HEK293 (cell line): Measurements from ENCODE around the gene NEIL3.

Source experiments
- CTCF ChIA-PET: fragments of 350-600 bp; formaldehyde crosslinking; extraction: SDS; loops from one replicate; lab custom pipeline; 2021; ENCODE audit warnings: antibody characterized with exemption; lab: Yijun Ruan, JAX
- POLR2A ChIA-PET: fragments of 300-600 bp; formaldehyde crosslinking; extraction: SDS; loops from one replicate; lab custom pipeline; 2020; ENCODE audit warnings: antibody characterized with exemption, inconsistent platforms; lab: Yijun Ruan, JAX
- H3K27ac ChIP-seq: fragments of 200-500 bp; sonication (Bioruptor generic); 2 replicates; pipeline ENCODE4 v1.5.1; 2014; ENCODE audit warnings: low read depth, low read length, control low read depth, inconsistent platforms; ENCODE audit errors: extremely low read depth
- H3K36me3 ChIP-seq, 2 experiments: fragments of 200-500 bp in 1 of 2; sonication (Bioruptor generic) in 1 of 2; 1 replicate in 1 of 2; 2 replicates in 1 of 2; pipeline ENCODE4 v1.5.1; 2014 to 2017; ENCODE audit warnings: inconsistent platforms in 2 of 2, low read length in 2 of 2; ENCODE audit not compliant: control insufficient read depth in 2 of 2, insufficient read depth in 1 of 2
- H3K4me1 ChIP-seq: fragments of 200-500 bp; sonication (Bioruptor generic); 2 replicates; pipeline ENCODE4 v1.5.1; 2014; ENCODE audit warnings: mild to moderate bottlenecking, low read length, inconsistent platforms; ENCODE audit not compliant: control insufficient read depth, insufficient read depth
- H3K4me3 ChIP-seq: 2 replicates; pipeline ENCODE4 v1.5.1; 2011; ENCODE audit warnings: low read depth, mild to moderate bottlenecking, control low read depth, low read length, moderate library complexity
- H3K9me3 ChIP-seq: fragments of 200-500 bp; sonication (Bioruptor generic); 2 replicates; pipeline ENCODE4 v1.5.1; 2014; ENCODE audit warnings: low read depth, low read length, inconsistent platforms; ENCODE audit not compliant: control insufficient read depth, insufficient read depth
- BCL11A ChIP-seq: fragments of 450-650 bp; formaldehyde crosslinking; IDR thresholded peaks from 2 replicates; pipeline ENCODE4 v1.5.1; 2016; ENCODE audit warnings: low read depth, missing biosample characterization, missing genetic modification characterization
- BCL11B ChIP-seq: fragments of 450-650 bp; formaldehyde crosslinking; IDR thresholded peaks from 2 replicates; pipeline ENCODE4 v1.5.1; 2016; ENCODE audit warnings: low read depth, missing biosample characterization, missing genetic modification characterization
- MYNN ChIP-seq: fragments of 450-650 bp; formaldehyde crosslinking; IDR thresholded peaks from 2 replicates; pipeline ENCODE4 v1.5.1; 2016; ENCODE audit warnings: missing biosample characterization, missing genetic modification characterization, borderline replicate concordance
- PRDM2 ChIP-seq: fragments of 450-650 bp; formaldehyde crosslinking; IDR thresholded peaks from 2 replicates; pipeline ENCODE4 v1.5.1; 2016; ENCODE audit warnings: missing biosample characterization, missing genetic modification characterization, borderline replicate concordance
- WT1 ChIP-seq: fragments of 450-650 bp; formaldehyde crosslinking; IDR thresholded peaks from 2 replicates; pipeline ENCODE4 v1.5.1; 2016; ENCODE audit warnings: missing biosample characterization, missing genetic modification characterization
- YY2 ChIP-seq: fragments of 450-650 bp; formaldehyde crosslinking; IDR thresholded peaks from 2 replicates; pipeline ENCODE4 v1.5.1; 2016; ENCODE audit warnings: missing biosample characterization, missing genetic modification characterization
- ZBTB48 ChIP-seq: fragments of 450-650 bp; formaldehyde crosslinking; IDR thresholded peaks from 2 replicates; pipeline ENCODE4 v1.5.1; 2016; ENCODE audit warnings: missing biosample characterization, missing genetic modification characterization
- ZBTB6 ChIP-seq: fragments of 450-650 bp; formaldehyde crosslinking; IDR thresholded peaks from 2 replicates; pipeline ENCODE4 v1.5.1; 2017; ENCODE audit warnings: missing biosample characterization, missing genetic modification characterization
- ZFP41 ChIP-seq: fragments of 450-650 bp; formaldehyde crosslinking; IDR thresholded peaks from 2 replicates; pipeline ENCODE4 v1.5.1; 2016; ENCODE audit warnings: missing biosample characterization, missing genetic modification characterization, borderline replicate concordance
- ZFP69B ChIP-seq: fragments of 450-650 bp; formaldehyde crosslinking; IDR thresholded peaks from 2 replicates; pipeline ENCODE4 v1.5.1; 2016; ENCODE audit warnings: missing biosample characterization, missing genetic modification characterization
- ZNF19 ChIP-seq: fragments of 450-650 bp; formaldehyde crosslinking; IDR thresholded peaks from 2 replicates; pipeline ENCODE4; 2016; ENCODE audit warnings: missing biosample characterization, missing genetic modification characterization, low read depth
- ZNF239 ChIP-seq: fragments of 450-650 bp; formaldehyde crosslinking; IDR thresholded peaks from 2 replicates; pipeline ENCODE4 v1.5.1; 2016; ENCODE audit warnings: missing biosample characterization, missing genetic modification characterization
- ZNF280C ChIP-seq: fragments of 450-650 bp; formaldehyde crosslinking; IDR thresholded peaks from 2 replicates; pipeline ENCODE4 v1.5.1; 2016; ENCODE audit warnings: missing biosample characterization, missing genetic modification characterization
- ZNF302 ChIP-seq: fragments of 450-650 bp; formaldehyde crosslinking; IDR thresholded peaks from 2 replicates; pipeline ENCODE4 v1.5.1; 2016; ENCODE audit warnings: missing biosample characterization, missing genetic modification characterization, low read depth
- ZNF350 ChIP-seq: fragments of 450-650 bp; formaldehyde crosslinking; IDR thresholded peaks from 2 replicates; pipeline ENCODE4 v1.5.0; 2017; ENCODE audit warnings: missing biosample characterization, mild to moderate bottlenecking, missing genetic modification characterization
- ZNF488 ChIP-seq: fragments of 450-650 bp; formaldehyde crosslinking; IDR thresholded peaks from 2 replicates; pipeline ENCODE4 v1.5.1; 2016; ENCODE audit warnings: missing biosample characterization, missing genetic modification characterization
- ZNF596 ChIP-seq: fragments of 450-650 bp; IDR thresholded peaks from 2 replicates; pipeline ENCODE4 v1.5.0; 2018; ENCODE audit warnings: missing biosample characterization, mild to moderate bottlenecking, missing genetic modification characterization, moderate library complexity
- ZNF76 ChIP-seq: fragments of 450-650 bp; formaldehyde crosslinking; IDR thresholded peaks from 2 replicates; pipeline ENCODE4; 2016; ENCODE audit warnings: low read depth, missing biosample characterization, missing genetic modification characterization, borderline replicate concordance
- ZNF768 ChIP-seq: fragments of 450-650 bp; formaldehyde crosslinking; IDR thresholded peaks from 2 replicates; pipeline ENCODE4 v1.5.1; 2018; ENCODE audit warnings: missing biosample characterization, mild to moderate bottlenecking, missing genetic modification characterization
- ZNF843 ChIP-seq: fragments of 450-650 bp; formaldehyde crosslinking; IDR thresholded peaks from 2 replicates; pipeline ENCODE4 v1.5.1; 2016; ENCODE audit warnings: missing biosample characterization, missing genetic modification characterization

Gene NEIL3

GRCh38 chr4:177282284-177282835 lies 27.3 kb upstream of the NEIL3 start:
- Histone ChIP-seq H3K4me3 (no peak overlapping the region), H3K36me3 (no peaks in the 10 kb centered on the region), H3K27ac (no peak overlapping the region), H3K9me3 (no peaks in the 10 kb centered on the region), H3K4me1 (no peaks in the 10 kb centered on the region)
- TF ChIP-seq BCL11A (tag by site-specific recombination) (no peak), ZNF488 (tag by site-specific recombination) (no peak), WT1 (tag by site-specific recombination) (no peak), ZNF239 (tag by site-specific recombination) (no peak)
- CTCF ChIA-PET: no interaction called here
- POLR2A ChIA-PET: no interaction called here

GRCh38 chr4:177283167-177283566 lies 26.5 kb upstream of the NEIL3 start:
- ChIA-PET POLR2A (no interaction called here), CTCF (interaction anchor here (1.8 kb wide), 1 partner anchor 33 kb away, joined by 4 read pairs; no protein-coding TSS in a partner anchor)
- H3K36me3 ChIP-seq: no peaks in the 10 kb centered on the region
- H3K4me3 ChIP-seq: no peak overlapping the region
- no peaks in the 10 kb centered on the region for H3K4me1 ChIP-seq
- no peak for TF ChIP-seq ZNF280C
- TF ChIP-seq ZFP41 (tag by site-specific recombination): no peak
- no peak for TF ChIP-seq ZNF76 (tag by site-specific recombination)
- no peak for TF ChIP-seq ZNF19 (tag by site-specific recombination)
- no peak for TF ChIP-seq ZBTB6
- no peak for TF ChIP-seq ZFP69B (tag by site-specific recombination)
- no peak for TF ChIP-seq BCL11B (tag by site-specific recombination)
- no peak for TF ChIP-seq PRDM2 (tag by site-specific recombination)
- TF ChIP-seq ZNF350 (tag by site-specific recombination): no peak
- no peak for TF ChIP-seq ZBTB48 (tag by site-specific recombination)
- TF ChIP-seq ZNF843 (tag by site-specific recombination): no peak
- no peak for TF ChIP-seq ZNF596
- TF ChIP-seq ZNF768 (tag by site-specific recombination): no peak
- TF ChIP-seq MYNN (tag by site-specific recombination): no peak
- no peak for TF ChIP-seq YY2 (tag by site-specific recombination)
- TF ChIP-seq ZNF302 (tag by site-specific recombination): no peak
- no peaks in the 10 kb centered on the region for H3K9me3 ChIP-seq
- no peak overlapping the region for H3K27ac ChIP-seq
